Stimulated activated CD8-positive, alpha-beta memory T cell treated with anti-CD3 and anti-CD28 coated beads, Interleukin-7, amount 100 ng/mL, for 48 hours (primary cell): ENCODE data around the gene BTN1A1.
A peak's percentile ranks its signal among the peaks of the same experiment; 100 is the strongest.
"Not testable (repeated sequence)": the region's sequence is repeated elsewhere in the genome, so short reads cannot be mapped to it uniquely, and the experiment has no call there.

ENCODE experiments used
- DNase-seq, 2 donors: peaks; one replicate each; pipeline ENCODE4 v3.0.0-alpha.2; 2020; ENCODE audit warnings: low read depth in 1 of 2; ENCODE audit errors: extremely low read depth in 1 of 2

The BTN1A1 gene

DNA sequence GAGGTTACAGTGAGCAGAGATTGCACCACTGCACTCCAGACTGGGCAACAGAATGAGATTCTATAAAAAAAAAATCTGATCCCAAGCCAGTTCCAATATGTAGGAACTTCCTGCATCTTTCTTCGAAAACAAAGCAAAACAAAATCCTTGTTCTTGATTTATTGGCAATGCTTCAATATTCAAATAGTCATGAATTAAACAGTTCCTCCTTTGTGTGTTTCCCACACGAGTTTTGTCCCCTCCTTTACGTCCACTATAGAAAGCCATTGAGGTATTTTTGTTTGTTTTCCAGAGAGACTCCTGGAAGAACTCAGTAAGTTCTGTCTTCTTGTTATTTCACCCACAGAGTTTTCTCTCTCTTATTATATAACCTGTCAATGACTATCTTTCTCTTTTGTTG lies 7.6 kb downstream of the BTN1A1 start:
- no peak for DNase-seq

DNA sequence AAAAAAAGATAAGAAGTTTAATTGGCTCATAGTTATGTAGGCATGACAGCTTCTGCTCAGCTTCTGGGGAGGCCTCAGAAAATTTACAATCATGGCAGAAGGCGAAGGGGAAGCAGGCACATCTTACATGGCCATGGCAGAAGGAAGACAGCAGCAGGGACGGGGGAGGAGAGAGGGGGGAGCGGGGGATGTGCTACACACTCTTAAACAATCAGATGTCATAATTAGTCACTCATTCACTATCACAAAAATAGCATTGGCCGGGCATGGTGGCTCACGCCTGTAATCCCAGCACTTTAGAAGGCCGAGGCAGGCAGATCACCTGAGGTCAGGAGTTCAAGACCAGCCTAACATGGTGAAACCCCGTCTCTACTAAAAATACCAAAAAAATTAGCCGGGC lies 10.9 kb downstream of the BTN1A1 start:
- DNase-seq = not testable (repeated sequence)

DNA sequence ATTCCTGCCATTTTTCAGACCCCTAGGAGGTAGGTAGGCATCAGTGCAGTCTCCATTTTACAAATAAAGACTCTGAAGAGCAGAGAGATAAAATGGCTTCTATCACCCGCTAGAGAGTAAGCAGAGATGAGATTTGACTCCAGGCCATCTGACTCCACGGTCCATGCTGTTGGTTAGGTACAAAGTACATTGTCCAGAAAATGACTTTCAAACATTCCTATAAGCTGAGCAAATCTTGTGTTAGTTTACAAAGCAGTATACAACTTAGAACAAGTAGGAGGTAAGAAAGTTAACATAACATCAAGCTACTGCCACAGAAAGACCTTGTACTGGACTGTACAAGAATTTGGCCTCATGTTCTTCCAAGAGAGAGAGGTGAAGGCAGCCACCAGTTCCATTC lies 14.9 kb downstream of the BTN1A1 start:
- DNase-seq = no peak

DNA sequence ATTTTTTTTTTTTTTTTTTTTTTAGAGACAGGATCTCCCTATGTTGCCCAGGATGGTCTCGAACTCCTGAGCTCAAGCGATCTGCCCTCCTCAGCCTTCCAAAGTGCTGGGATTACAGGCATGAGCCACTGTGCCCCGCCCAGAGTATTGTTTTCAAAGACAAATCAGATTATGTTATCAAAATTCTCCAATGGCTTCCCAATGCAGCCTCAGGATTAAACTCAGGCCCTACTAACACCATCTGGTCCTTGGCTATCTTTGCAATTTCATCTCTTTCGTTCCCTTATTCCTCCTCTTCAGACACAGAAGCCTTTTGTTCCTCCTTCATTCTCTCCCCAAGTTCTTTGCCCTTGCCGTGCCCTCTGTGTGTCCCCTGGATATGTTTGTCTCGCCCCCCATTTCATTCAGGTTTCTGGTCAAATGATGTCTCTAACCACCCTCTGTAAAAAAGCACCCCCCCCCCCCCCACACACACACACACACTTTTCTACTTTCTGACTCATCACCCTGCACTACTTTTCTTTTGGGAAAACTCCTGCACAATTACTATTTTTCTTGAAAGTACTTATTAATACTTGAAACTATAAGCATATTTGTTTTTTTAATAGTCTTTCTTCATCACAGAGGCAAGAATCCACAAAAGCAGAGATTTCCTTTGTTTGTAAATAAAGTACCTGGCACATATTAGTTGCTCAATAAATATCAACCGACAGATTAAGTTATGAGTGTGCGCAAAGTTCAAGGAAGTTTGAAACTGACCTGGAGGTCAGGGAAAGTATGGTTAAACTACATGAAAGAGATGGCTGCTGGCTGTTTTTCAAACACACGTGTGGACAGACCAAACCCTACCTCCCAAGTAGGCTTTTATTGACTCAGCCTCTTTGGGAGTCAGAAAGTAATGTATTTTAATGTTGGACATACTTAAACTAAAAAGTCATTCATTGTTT lies 16.7 kb downstream of the BTN1A1 start:
- DNase-seq = no peak

DNA sequence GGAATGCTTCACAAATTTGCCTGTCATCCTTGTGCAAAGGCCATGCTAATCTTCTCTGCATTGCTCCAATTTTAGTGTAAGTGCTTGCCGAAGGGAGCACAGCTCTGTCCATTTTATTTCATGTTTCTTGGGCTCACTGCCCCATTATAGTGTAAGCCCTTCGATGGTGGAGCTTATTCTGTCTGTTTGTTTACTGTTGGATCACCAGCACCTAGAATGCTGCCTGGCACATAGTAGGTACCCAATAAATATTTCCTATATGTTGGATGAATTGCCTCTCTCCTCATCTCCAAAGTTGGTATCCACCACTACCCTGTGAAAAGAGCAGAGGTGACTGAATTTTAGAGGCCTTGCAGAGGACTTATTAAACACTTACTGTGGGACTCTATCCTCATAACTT lies 19.3 kb downstream of the BTN1A1 start:
- no peak for DNase-seq

DNA sequence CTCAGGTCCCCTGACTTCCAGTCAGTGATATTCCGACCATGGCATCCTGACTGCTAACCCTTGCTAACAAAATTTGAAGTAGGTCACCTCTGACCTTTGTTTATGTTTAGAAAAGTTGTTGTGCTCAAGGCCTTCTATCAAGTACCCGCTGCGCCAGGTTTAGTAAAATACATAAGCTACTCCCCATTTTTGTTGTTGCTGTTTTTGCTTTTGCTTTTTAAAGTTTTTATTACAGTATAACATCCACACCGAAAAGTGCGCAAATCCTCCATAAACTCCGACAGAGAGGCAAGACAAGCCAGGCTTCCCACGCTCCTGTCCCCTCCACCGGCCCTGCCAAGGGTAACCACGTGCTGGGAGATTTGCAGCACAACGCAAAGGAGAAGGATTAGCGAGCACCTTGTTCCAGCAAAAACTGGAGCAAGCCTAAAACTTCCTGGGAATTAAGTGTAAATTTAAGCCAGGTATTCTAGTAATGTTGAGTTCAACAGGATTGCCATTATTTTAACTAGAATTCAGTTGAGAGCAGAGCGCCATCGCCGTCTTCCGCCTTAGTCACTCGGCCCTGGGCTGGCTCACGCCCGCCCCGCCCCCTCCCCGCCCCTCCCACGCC lies 20.2 kb downstream of the BTN1A1 start:
- no peak for DNase-seq

DNA sequence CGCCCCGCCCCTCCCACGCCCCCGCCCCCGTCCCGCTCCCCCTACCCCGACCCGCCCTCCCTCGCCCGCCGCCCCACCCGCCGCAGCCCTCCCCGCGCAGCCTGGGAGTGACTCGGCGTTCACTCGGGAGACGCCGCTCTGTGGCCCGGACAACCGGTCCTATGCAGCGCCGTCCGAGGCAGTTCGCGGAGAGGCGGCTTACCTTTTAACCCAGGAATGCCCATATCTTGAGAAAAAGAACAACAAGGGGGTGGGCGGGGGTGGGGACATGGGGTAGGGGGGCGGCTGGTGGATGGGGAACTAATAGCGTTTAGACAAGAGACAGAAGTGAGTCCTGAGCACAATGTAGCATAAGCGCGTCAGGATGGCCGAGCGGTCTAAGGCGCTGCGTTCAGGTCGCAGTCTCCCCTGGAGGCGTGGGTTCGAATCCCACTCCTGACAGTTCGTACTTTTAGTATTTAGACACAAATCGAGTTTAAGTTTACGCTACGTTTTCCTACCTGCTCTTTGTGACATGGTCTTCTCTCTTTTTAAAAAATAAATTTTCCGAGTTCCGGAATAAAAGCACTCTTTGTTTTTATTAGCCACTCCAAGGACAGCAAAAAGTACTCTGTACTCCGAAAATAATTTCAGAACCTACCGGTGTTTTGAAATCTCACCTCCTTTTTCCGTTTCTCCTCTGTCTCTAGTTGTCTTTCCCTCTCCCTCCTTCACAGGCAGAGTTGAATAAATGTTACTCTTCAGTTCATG lies 20.9 kb downstream of the BTN1A1 start:
- peak; percentile 53 to 59 for DNase-seq

DNA sequence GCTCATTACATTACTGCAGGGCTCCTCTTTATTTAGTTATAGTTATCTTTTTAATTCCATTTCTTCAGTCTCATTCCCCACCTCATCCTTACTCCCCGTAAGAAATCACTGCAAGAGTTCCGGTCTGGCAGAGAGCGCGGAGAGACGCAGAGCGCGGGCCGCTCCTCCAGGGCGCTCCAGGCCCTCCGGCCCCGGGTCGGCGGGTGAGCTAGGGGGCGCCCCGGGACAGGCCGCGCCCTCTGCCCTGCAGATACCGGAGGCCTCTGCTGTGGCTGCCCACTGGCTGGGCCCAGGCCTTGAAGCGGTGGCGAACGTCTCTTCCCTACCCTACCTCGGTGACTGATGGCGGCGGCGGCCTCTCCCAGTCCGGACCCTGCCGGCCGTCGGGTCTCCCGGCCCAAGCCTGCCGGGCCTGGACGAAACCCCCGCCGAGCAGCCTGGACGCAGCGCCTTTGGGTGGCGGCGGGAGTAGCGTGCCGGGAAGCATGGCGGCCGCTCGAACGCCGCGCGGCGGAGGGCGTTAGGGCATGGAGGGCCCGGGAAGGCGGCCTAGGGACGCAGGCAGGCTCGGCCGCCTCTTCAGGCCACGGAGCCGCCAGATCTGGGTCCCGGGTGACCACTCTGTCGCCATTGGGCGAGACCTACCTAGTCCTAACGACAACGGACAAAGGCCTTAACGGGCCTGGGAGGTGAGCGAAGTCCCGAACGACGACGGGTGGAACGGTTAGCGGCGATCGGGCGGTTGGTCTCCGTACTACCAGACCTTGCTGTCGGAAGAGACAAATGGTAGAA lies 21.7 kb downstream of the BTN1A1 start:
- DNase-seq = peak; percentile 52 to 69

DNA sequence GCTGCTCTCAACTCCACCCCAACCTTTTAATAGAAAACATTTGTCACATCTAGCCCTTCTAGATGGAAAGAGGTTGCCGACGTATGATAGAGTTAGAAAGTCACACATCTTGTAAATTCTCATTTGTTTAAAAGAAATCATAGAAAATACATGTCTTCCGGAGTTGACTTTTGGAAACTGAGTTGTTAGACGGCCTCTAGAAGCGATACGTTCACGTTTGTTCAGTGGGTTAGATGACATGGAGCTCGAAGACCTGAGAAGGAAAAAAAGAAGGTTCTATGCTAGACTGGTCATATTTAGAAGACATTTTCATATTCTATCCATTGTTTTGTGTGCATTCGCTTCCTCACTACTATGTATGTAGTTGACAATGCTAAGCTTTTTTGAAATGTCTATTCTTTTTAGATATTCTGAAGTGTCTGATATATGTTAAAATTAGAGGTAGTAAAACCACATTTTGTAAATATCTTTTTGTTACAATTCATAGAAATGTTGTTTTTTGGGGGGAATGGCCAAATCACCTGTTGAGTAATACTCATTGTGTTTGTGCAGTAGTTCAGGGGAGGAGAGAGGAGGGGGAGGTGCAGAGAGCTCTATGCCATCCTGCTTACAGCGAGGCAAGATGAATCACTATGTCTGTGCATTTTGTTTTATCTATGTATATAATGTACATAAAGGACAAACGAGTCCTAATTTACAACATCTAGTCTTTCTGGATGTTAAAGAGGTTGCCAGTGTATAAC lies 22.6 kb downstream of the BTN1A1 start:
- not testable (repeated sequence) for DNase-seq

DNA sequence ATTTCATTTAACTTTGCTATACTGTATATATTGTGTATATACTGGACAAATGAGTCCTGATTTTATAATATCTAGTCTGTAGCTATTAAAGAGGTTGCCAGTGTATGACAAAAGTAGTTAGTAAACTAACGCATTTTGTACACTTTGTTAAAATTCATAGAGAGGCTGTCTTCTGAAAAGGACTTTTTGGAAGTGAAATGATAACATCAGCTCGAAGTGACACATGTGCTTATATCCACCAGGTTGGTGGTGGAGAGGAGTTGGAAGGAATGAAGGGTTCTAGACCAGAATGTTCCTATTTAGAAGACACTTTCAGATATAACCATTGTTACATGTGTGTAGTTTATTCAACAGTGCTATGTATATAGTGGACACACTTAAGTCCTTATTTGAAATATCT lies 24.2 kb downstream of the BTN1A1 start:
- not testable (repeated sequence) for DNase-seq

DNA sequence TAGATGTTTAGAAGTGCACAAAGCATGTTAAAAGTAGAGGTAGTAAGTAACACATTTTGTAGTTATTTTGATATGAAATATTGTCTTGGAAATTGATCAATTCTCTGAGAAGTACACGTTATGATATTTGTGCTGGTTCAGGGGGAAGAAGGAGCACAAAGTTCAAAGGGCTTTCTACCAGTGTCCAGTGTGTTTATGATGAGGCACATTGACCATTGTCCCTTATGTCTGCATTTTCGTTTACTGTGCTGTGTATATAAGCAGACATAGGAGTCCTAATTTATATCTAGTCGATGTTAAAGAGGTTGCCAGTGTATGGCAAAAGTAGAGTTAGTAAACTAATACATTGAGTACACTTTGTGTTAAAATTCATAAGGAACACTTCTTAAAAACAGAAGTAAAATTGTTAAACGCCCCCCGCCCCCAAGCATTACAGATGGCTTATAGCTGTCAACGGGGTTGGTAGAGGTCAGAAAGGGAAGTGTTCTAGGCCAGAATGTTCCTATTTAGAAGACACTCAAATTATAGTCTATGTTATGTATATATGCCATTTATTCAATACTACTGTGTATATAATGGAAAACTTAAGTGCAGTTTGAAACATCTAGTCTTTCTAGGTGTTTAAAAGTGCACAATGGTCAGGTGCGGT lies 24.7 kb downstream of the BTN1A1 start:
- no peak for DNase-seq

DNA sequence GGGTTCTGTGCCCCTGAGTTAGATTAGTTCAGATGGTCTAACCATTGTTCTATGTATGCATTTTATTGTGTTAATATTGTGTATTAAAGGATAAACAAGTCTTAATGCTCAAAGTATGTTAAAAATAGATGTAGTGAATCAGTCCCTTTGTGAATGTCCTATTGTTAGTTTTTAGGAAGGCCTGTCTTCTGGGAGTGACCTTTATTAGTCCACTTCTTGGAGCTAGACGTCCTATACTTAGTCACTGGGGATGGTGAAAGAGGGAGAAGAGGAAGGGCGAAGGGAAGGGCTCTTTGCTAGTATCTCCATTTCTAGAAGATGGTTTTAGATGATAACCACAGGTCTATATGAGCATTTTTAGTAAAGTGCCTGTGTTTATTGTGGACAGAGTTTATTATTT lies 25.7 kb downstream of the BTN1A1 start:
- DNase-seq = no peak

DNA sequence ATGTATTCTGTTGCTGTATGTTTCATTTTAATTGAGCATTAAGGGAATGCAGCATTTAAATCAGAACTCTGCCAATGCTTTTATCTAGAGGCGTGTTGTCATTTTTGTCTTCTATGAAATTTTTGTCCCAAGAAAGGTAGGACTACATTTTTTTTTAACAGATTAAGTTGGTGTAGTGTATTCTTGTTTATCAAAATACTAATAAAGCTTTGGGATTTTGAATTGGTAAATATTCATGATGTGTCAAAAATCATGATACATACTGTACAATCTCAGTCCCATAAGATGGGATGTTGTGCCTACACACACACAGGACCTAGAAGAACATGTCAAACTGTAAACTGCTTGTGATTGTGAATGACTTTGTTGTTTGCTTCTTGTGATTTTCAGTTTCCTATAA lies 26.8 kb downstream of the BTN1A1 start:
- no peak for DNase-seq

DNA sequence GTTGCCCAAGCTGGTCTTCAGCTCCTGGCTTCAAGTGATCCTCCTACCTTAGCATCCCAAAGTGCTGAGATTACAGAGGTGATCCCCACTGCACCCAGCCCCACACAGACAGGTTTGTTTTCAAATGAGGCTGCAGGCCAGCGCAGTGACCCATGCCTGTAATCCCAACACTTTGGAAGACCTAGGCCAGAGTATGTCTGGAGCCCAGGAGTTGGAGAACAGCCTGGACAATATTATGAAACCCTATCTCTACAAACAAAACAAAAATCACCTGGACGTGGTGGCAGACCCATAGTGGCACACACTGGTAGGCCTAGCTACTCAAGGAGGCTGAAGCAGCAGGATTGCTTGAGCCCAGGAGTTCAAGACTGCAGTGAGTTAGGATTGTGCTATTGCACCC lies 30.1 kb downstream of the BTN1A1 start:
- no peak for DNase-seq

DNA sequence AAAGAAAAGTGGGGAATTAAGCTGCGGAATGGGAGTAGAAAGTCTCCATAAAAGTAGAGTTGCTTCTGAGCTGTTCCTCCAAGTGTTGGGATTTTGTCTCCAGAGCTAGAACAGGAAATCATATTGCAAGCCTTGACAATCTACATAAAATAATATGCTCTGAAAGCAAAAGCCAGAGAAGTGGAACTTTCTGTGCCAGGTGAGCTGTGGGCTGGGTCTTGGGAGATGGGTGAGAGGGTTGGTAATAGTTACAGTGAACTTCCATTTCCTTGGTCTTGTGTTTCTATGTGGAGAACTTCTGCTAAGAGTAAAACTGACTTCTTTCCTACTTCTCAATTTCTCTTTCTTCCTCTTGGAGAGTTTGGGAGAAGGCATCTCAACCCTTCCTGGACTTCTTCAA lies 31.8 kb downstream of the BTN1A1 start:
- DNase-seq = no peak

DNA sequence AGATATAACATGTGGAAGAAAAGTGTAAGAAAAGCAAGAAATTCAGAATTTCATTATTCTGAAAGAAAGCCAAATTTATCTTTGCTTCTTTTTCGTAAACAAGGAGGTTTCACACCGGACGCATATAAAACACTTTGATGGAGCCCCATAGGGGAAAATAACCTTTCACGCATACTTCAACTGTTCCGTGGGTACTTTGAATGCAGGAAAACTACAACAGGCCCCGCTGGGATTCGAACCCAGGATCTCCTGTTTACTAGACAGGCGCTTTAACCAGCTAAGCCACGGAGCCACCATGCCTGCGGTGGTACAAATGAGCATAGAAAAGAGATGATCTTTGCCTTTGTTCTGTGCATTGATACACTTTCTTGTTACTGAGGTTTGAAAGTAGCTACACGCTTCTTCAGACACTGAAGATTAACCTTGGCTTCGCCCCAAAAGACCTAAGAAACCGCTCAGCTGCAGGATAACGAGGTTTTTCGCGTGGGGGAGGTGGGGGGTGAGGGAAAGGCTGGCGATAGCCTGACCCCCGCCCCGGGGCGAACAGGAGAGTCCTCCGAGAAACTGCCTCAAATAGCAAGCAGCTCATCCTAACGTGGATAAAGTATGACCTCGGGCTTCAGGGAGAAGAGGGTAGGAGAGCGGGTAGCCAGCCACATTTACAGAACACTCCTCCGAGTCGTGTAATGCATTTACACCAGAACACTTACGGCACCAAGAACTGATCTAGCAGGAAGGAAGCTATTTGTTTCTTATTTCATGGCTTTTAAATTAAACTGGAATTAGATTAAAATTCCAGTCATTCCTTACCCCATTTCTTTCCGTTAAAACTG lies 32.8 kb downstream of the BTN1A1 start:
- DNase-seq = peak; percentile 84 to 86

DNA sequence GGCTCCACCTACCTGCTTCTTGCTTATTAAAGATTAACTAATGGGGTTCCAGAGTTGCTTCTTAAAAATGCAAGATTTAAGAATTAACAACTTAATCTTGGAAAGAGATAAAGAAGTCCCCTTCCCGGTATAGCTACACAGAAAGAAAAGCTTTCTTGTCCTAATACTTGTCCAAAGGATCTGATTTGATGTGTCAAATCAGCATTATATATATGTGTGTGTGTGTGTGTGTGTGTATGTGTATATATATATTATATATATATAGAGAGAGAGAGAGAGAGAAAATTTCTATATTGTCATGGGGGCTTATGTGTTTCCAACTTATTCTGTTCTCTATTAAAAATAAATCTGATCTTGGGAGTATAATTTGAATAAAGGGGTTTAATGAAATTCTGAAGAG lies 33.4 kb downstream of the BTN1A1 start:
- DNase-seq = no peak

DNA sequence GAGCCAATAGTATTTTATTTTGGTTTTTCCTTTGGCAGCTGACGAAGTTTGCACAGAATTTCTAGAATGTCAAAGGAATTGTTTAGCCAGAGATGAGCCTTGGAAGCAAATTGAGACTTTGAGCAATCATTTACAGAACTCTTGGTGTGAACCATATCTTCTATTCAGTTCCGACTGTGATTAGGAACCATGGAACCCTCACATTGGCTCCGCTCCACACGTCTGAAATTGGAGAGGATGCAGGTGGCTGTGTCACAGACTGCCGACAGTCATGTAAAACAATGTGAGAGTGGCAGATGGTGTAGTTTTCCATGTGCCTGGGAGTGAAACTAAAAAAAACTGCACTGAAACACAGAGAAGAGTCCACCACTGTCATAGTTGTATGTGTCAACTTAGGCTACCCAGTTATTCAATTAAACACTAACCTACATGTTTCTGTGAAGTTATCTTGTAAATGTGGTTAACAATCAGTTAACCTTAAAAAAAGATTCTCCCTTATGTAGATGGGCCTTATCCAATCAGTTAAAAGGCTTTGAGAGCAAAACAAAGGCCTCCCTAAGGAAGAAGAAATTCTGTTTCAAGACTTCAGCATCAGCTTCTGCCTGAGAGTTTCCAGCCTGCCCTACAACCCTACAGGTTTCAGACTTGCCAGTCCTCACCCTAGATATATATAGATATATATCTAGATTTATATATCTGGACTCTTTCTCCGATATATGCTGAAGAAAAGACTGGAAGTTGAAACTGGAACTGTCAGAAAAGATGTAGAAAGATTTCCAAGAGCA lies 34.8 kb downstream of the BTN1A1 start:
- no peak for DNase-seq
